ENCODE data around the gene PRPF8.

Gene PRPF8

DNA sequence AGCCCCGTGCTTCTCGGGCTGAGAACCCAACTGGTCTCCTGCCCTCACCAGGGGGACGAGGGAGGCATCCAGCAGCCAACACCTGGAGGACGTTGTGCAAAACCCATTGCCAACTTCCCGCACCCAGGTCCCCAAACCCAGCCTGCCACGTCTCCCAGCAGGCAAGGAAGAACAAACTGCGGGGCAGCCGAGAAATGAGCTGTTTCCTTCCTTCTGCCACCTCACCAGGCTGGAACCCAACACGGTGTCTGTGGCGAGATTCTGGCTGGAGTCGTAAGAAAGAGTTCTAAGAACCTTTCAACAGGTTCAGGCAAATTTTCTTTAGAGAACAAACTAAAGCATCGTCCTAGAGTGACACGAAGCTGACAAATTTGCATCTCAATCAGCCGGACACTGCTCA, 59.6 kb downstream of the PRPF8 start:
- no peak for DNase-seq

DNA sequence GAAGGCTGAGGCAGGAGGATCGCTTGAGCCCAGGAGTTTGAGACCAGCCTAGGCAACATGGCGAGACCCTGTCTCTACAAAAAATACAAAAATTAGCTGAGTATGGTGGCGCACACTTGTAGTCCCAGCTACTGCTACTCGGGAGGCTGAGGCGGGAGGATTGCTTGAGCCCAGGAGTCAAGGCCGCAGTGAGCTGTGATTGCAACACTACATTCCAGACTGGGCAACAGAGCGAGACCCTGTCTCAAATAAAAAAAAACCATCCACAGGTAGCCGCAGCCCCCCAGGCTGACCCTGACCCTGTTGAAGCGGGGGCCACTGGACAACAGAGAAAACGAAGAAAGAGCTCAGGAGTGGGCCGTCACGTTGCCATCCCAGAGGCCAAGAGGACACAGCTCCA, 60.0 kb downstream of the PRPF8 start:
- no peak for DNase-seq

DNA sequence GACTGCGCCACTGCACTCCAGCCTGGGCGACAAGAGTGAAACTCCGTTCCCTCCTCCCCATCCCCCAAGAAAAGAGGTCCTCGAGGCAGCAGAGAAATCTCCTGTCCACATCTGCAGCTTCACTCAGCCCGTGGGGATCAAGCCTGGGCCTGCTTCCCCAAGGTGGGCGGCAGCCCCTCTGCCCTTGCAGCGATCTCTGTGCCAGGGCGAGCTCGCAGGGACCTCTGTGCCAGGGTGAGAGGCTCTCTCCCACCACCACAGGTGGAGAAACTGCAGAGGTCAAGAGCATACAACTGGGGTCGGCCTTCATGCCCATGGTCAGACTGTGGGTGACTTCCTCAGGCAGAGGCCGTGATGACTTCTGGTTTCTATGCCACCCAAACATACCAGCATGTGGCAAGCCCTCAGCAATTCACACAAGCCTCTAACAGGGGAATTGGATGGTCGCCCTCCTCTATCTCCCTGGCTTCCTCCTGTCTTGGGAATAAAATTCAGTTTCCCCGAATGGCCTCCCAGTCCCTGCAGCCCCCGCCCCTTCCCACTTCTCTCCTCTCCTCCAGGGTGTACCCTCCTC, 61.5 kb downstream of the PRPF8 start:
- DNase-seq: no peak

DNA sequence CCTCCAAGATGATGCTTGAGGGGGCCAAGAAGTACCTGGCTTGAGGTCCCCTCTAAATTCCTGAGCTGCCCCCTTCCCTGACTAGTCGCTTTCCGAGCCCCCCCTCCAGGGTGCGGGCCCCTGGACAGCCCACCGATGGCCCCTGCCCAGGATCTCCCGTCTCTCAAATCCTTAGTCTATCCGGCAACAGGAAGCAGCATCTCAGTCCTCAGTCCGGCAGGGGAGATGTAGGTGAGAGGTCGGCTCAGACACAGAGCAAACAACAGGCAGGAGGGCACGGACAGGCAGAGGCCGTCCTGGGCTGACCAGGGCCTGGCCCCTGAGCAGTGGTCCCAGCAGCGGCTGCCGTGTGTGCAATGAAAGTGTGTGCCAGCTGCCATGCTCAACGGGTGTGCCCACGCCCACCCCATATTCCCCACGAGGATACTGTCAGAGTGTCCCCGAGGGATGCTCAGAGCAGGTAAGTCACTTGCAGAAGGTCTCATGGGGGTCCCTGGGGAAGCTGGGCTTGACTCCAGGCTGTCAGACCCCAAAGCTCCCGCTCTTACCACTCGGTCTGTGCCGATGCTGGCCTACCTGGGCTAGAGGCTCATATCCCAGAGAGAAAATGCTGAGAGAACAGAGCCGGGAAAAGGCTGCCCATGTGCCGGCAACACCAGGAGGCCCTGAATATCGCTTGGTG, 63.3 kb downstream of the PRPF8 start:
- DNase-seq: no peak

DNA sequence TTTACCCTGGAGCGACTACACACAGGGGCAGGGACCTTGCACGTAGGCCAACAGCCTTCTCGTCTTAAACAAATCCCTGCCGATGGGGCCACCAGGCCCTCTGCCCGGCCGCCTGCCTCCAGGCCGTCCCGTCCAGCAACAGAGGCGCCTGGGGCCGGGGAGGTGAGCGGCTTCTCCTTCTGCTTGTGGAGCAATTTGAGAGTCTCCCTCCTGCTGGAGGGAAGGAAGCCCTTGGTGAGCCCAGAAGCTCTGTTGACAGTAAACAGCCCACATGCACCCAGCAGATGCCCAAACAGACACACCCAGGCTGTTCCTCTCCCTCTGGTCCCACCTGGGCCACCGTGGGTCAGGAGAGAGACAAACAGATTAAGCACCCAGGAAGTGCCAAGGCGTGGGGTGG, 64.2 kb downstream of the PRPF8 start:
- no peak for DNase-seq

DNA sequence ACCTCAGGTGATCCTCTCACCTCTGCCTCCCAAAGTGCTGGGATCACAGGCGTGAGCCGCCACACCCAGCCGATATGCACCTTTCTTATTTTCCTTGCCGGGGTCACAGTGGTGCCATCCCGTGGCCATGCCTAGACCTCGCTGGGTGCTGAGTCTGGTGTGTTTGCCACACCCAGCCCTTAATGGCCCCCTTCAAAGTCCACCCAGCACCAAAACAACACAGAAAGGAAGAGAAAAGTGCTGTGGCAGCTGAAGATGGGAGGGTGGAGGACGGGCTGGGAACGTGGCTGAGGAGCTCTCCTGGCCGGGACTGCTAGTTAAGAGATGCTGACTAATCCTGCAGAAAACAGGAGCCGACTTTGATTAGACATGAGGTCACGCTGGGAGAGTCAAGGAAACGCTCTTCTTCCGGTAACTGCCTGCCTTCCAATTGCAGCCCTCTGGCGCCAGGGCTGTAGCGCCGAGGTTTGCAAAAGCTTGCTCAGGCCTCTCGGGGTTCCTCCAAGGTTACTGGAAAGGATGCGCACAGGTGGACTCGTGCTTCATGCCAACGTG, 67.0 kb downstream of the PRPF8 start:
- DNase-seq: peak; percentile 63

DNA sequence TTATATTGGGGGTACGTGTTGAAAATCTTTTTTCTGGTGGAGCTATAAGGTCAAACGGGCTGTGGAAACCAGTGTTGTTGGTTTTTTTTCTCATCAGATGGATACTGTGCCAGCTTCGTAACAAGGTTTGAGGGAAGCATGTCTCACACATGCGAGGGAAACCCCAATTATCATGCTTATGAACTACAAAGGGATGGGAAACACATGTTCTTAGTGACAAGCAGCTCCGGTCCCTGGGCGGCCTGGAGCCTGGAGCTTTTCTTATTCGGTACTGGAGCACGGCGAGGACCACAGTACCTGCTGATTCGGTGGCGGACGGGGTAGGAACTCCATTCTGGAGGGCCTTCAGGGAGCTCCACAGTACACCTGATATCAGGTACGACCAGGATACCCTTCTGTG, 68.6 kb downstream of the PRPF8 start:
- no peak for DNase-seq

DNA sequence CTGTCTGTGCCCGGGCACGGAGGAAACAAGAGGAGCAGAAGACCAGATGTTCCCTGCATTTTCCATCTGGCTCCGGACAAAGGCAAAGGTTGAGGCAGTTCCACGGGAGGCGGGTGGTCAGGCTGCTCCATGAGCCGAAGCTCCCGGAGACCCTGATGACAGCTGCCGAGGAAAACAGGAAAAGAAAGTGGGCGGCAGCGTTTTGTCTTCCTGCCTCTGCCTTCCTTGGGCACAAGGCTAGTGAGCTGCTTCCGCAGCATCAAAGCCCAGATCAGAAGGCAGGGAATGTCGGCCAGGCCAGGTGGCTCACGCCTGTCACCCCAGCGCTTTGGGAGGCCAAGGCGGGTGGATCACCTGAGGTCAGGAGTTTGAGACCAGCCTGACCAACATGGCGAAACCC, 72.3 kb downstream of the PRPF8 start:
- DNase-seq: no peak

DNA sequence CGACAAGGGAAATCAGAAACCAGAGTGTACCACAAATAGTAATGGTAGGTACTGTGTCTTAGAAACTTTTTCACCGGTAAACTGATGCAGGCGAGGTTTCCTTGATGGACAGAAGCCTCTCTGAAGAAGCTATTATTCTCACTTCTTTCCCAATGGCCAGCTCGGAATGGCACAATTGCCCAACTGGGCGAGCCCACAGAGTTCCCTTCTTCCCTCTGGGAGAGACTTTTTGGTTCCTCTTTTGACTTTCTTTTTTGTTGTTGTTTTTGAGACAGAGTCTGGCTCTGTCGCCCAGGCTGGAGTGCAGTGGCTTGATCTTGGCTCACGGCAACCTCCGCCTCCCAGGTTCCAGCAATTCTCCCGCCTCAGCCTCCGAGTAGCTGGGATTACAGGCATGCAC, 73.0 kb downstream of the PRPF8 start:
- no peak for DNase-seq

DNA sequence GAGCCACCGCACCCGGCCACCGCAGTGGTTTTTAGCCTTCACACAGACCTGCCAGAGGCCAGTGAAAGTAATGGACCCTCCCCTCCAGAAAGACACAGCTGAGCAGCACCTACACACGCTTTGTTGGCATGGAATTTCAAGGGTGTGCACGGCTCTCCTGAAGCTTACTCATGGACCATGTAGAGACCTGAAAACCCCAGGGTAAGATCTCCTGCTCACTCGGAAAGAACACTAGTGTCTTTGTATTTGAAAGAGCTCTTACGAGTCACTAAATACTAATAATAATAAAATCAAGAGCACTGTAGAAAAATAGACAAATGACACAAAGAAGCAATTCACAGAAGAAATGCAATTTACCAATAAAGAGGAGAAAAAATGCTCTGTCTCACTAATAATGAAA, 76.0 kb downstream of the PRPF8 start:
- no peak for DNase-seq

DNA sequence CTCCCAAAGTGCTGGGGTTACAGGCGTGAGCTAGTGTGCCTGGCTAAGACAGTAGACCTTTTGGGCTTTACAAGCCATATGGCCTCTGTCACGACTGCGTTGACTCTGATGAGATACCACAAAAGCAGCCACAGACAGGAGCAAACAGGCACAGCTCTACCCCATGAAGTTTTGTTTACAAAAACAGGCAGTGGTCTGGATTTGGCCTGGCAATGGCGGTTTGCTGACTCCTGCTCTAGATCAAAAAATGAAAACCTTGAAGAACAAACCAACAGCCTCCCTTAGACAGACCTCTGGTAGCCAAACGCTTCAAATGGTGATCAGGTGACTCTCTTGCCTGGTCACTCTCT, 76.7 kb downstream of the PRPF8 start:
- no peak for DNase-seq

DNA sequence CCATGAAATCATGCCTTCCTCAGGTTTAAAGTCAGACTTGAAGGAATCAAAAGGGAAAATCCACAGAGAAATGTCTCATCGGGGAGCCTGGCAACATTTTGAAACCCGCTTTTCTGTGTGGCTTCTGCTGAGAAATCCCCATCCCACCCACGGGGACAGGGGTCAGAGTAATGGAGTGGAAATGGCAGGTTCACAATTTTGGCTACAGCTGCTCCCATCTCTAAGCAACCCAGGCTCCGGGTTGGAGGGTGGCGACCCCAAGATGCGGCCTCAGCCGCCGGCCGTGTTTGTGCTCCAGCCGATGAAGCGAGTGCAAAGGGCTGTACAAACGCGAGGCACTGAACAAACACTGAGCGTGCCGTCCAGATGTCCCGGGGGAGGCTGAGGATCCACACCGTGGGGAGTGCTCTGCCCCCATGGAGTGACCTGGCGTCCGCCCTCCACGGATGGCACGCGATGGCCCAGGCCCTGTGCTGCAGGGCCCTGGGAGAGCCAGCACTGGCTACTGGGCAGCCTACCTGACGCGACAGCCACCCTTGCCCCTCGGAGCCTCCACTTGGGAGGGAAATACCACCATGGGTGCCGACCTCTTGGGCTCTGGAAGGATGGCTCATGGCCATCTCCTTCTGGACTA, 78.2 kb downstream of the PRPF8 start:
- no peak for DNase-seq

DNA sequence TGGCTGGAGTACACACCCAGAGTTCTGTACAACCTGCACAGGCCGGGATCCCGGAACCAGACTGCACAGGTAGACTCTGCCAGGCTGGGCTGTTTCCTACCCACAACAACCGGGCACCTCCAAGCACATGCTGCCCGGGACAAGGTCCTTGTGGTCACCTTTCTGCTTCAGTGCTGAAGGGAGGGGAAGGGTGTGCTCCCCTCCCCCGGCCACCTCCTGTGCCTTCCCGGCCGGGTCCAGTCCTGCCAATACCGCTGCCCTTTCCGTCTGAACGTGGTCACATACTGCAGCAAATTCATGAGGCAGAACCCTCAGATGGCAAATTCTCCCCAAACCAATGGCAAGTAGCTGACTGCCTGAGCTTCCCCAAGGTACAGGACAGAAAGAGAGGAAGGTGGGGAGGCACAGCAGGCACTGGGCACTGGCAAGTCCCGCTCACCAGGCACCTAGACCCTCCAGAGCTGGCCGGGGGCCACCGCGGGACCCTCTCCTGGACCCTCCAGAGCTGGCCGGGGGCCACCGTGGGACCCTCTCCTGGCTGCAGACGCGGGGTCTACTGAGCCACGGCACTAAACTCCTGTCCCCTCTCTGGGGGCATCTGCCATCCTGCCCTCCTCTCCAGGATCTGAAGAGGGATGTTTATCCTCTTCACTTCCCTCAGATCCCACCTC, 78.9 kb downstream of the PRPF8 start:
- DNase-seq: no peak

DNA sequence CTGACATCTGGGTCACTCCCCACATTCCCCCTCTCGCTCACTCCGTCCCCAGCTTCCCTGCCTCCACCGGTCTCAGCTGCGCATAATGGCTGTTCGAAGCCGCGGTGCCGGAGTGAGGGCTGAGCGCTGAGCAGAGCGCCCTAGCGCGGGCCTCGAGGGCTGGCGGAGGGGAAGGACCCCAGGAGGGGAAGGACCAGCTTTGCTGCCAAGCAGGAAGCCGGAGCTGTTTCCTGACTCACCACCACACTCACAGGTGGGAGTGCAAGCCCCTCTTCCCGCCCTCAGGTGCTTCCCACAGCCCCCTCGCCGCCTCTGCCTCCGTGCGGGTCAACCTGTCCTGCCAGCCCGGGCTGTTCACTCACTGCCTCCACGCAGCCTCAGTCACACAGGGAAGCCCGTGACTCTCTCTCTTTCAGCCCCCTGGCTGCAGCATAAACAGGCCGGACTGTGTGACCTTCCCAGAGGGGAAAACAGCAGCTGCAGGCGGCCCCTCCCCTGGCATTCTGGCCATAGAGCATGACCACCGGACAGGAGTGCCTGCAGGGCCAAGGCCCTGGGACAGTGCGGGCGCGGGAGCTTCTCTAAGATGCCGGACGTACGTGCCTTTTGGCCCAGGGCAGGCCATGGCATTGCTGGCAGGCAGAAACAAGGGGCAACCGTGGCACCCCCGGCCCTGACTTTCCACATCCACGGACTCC, 79.7 kb downstream of the PRPF8 start:
- no peak for DNase-seq

DNA sequence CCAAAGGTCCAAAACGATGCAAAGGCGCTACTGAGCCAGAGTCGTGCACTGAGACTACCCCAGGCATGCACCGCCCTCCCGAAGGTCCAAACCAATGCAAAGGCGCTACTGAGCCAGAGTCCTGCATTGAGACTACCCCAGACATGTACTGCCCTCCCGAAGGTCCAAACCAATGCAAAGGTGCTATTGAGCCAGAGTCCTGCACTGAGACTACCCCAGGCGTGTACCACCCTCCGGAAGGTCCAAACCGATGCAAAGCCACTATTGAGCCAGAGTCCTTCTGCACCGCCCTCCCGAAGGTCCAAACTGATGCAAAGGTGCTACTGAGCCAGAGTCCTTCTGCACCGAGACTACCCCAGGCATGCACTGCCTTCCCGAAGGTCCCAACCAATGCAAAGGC, 83.1 kb downstream of the PRPF8 start:
- DNase-seq: no peak
